ENCODE measurements around the gene SMARCD1. TPM values are rescaled to one million over a fixed set of nuclear protein-coding genes. Genes with fewer than 3 reads are reported as not detected.

The SMARCD1 gene
- total and polyA plus RNA-seq, 9 of the 15 experiments (the other 6 are each of a cell fraction or from before 2014, with no cell fraction given): 0.86 to 91.7 (median 48.0) TPM

GRCh38 chr12:50120953-50121352, 35.8 kb downstream of the SMARCD1 start:
- Histone ChIP-seq H3K36me3 (ENCODE audit: control insufficient read depth, insufficient read depth, low read length) (peaks cover 44% of the 10 kb centered on the region; the same call in 2 of the 3 replicates), H3K4me3 (no peak overlapping the region), H2AFZ (ENCODE audit: low read depth, low read length) (no peak overlapping the region), H4K20me1 (replicated peaks; ENCODE audit: control insufficient read depth, insufficient read depth, low read length) (no peaks in the 10 kb centered on the region), H3K27me3 (ENCODE audit: control insufficient read depth in 2 of 2, insufficient read depth in 2 of 2, low read length in 2 of 2) (no peaks in the 10 kb centered on the region), H3K9me3 (replicated peaks; ENCODE audit: control insufficient read depth, insufficient read depth, low read depth, low read length) (no peaks in the 10 kb centered on the region; the same call in 1 of the 2 replicates), H3K4me2 (ENCODE audit: insufficient read depth, low read length) (no peak overlapping the region), H3K79me2 (ENCODE audit: control insufficient read depth, insufficient read depth, low read length) (peaks cover 9% of the 10 kb centered on the region), H3K9me1 (ENCODE audit: control insufficient read depth, insufficient read depth, low read length) (no peaks in the 10 kb centered on the region), H3K9ac (ENCODE audit: insufficient read depth in 1 of 2, low read depth in 2 of 2, low read length in 2 of 2) (no peak overlapping the region), H3K4me1 (replicated peaks in 1 of 2; ENCODE audit: control insufficient read depth in 2 of 2, insufficient read depth in 2 of 2, low read length in 2 of 2) (no peaks in the 10 kb centered on the region), H3K27ac (ENCODE audit: extremely low read depth, low read depth, low read length) (no peak overlapping the region)
- no TSS peak for BruUV-seq (replicated peaks)
- POLR2A ChIA-PET: interaction anchor here (0.9 to 1.5 kb wide), 2 partner anchors 8 to 19 kb away, joined by 3 to 11 read pairs; no protein-coding TSS in a partner anchor
- in situ Hi-C loops (cut with MboI) (no loop called here), intact Hi-C loops (cut with micrococcal nuclease) (no loop called here)
- FAIRE-seq: no peak
- DNase-seq (ENCODE audit: extremely low read depth in 1 of 4, low spot score in 3 of 4): no peak
- 88% methylated on average over 3 of the region's 3 CpGs for WGBS (ENCODE audit: insufficient coverage, low coverage, missing lambda C conversion rate)
- no peak for ATAC-seq
- CTCF ChIA-PET (ENCODE audit: low intra/inter-chr PET ratio): no interaction called here
- TF ChIP-seq, protein P1, sequence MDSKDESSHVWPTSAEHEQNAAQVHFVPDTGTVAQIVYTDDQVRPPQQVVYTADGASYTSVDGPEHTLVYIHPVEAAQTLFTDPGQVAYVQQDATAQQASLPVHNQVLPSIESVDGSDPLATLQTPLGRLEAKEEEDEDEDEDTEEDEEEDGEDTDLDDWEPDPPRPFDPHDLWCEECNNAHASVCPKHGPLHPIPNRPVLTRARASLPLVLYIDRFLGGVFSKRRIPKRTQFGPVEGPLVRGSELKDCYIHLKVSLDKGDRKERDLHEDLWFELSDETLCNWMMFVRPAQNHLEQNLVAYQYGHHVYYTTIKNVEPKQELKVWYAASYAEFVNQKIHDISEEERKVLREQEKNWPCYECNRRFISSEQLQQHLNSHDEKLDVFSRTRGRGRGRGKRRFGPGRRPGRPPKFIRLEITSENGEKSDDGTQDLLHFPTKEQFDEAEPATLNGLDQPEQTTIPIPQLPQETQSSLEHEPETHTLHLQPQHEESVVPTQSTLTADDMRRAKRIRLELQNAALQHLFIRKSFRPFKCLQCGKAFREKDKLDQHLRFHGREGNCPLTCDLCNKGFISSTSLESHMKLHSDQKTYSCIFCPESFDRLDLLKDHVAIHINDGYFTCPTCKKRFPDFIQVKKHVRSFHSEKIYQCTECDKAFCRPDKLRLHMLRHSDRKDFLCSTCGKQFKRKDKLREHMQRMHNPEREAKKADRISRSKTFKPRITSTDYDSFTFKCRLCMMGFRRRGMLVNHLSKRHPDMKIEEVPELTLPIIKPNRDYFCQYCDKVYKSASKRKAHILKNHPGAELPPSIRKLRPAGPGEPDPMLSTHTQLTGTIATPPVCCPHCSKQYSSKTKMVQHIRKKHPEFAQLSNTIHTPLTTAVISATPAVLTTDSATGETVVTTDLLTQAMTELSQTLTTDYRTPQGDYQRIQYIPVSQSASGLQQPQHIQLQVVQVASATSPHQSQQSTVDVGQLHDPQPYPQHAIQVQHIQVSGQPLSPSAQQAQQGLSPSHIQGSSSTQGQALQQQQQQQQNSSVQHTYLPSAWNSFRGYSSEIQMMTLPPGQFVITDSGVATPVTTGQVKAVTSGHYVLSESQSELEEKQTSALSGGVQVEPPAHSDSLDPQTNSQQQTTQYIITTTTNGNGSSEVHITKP (IDR thresholded peaks at IDR 0.05; ENCODE audit: partially characterized antibody): no peak
- TF ChIP-seq POLR2B (IDR thresholded peaks at IDR 0.05; ENCODE audit: low read depth, partially characterized antibody): no peak
- no peak for TF ChIP-seq STAT6 (CRISPR knock-in tag; IDR thresholded peaks at IDR 0.05)
- TF ChIP-seq, protein P2, sequence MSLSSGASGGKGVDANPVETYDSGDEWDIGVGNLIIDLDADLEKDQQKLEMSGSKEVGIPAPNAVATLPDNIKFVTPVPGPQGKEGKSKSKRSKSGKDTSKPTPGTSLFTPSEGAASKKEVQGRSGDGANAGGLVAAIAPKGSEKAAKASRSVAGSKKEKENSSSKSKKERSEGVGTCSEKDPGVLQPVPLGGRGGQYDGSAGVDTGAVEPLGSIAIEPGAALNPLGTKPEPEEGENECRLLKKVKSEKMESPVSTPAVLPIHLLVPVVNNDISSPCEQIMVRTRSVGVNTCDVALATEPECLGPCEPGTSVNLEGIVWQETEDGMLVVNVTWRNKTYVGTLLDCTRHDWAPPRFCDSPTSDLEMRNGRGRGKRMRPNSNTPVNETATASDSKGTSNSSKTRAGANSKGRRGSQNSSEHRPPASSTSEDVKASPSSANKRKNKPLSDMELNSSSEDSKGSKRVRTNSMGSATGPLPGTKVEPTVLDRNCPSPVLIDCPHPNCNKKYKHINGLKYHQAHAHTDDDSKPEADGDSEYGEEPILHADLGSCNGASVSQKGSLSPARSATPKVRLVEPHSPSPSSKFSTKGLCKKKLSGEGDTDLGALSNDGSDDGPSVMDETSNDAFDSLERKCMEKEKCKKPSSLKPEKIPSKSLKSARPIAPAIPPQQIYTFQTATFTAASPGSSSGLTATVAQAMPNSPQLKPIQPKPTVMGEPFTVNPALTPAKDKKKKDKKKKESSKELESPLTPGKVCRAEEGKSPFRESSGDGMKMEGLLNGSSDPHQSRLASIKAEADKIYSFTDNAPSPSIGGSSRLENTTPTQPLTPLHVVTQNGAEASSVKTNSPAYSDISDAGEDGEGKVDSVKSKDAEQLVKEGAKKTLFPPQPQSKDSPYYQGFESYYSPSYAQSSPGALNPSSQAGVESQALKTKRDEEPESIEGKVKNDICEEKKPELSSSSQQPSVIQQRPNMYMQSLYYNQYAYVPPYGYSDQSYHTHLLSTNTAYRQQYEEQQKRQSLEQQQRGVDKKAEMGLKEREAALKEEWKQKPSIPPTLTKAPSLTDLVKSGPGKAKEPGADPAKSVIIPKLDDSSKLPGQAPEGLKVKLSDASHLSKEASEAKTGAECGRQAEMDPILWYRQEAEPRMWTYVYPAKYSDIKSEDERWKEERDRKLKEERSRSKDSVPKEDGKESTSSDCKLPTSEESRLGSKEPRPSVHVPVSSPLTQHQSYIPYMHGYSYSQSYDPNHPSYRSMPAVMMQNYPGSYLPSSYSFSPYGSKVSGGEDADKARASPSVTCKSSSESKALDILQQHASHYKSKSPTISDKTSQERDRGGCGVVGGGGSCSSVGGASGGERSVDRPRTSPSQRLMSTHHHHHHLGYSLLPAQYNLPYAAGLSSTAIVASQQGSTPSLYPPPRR (CRISPR knock-in tag; IDR thresholded peaks at IDR 0.05; ENCODE audit: borderline replicate concordance): no peak
- no peak for TF ChIP-seq CBFB (CRISPR knock-in tag; IDR thresholded peaks at IDR 0.05)
- TF ChIP-seq CBX5 (IDR thresholded peaks at IDR 0.05; ENCODE audit: borderline replicate concordance, low read depth): no peak
- no peak for TF ChIP-seq MBD2 (IDR thresholded peaks at IDR 0.05; ENCODE audit: borderline replicate concordance, low read depth)
- TF ChIP-seq SIN3A (IDR thresholded peaks at IDR 0.05; ENCODE audit: borderline replicate concordance in 2 of 2, control insufficient read depth in 1 of 2, low read depth in 2 of 2, low read length in 2 of 2): no peak
- no peak for TF ChIP-seq TBP (optimal IDR thresholded peaks at IDR 0.05; ENCODE audit: low read depth, low read length)
- TF ChIP-seq ELF2 (CRISPR knock-in tag; IDR thresholded peaks at IDR 0.05): no peak
- no peak for TF ChIP-seq ZNF431 (CRISPR knock-in tag; IDR thresholded peaks at IDR 0.05)
- no peak for TF ChIP-seq BACH1 (tag; IDR thresholded peaks at IDR 0.05)

Measured in K562 (cell line).